Measurements from ENCODE around the gene MIOS. TPM values are rescaled to one million over a fixed set of nuclear protein-coding genes. Genes with fewer than 3 reads are reported as not detected.
A peak's percentile ranks its signal among the peaks of the same experiment; 100 is the strongest.

MIOS gene
- total RNA-seq, 2 experiments from 2014 or later = 28.9 to 38.7 TPM

- CTCF ChIA-PET = interaction anchor here (1.2 kb wide), 1 partner anchor 461 kb away, joined by 4 read pairs; no protein-coding TSS in a partner anchor
- Mint-ChIP-seq H3K36me3 (peaks cover 10% of the 10 kb centered on the region), H3K4me3 (no peak overlapping the region), H3K9me3 (ENCODE audit: low read depth) (peaks cover 6% of the 10 kb centered on the region), H3K4me1 (peaks cover 5% of the 10 kb centered on the region), H3K27me3 (no peaks in the 10 kb centered on the region), H3K27ac (no peak overlapping the region)
- no peak for ATAC-seq
- DNase-seq = no peak
Observed at GRCh38 chr7:7563269-7563668, 3.4 kb upstream of the MIOS start.

- Mint-ChIP-seq H3K27ac (no peak overlapping the region), H3K9me3 (ENCODE audit: low read depth) (peaks cover 2% of the 10 kb centered on the region), H3K4me3 (no peak overlapping the region), H3K4me1 (peaks cover 10% of the 10 kb centered on the region), H3K36me3 (peaks cover 5% of the 10 kb centered on the region), H3K27me3 (no peaks in the 10 kb centered on the region)
- CTCF ChIA-PET = interaction anchor here (1.2 kb wide), 1 partner anchor 462 kb away, joined by 4 read pairs; no protein-coding TSS in a partner anchor
- DNase-seq = no peak
- no peak for ATAC-seq
Observed at GRCh38 chr7:7563813-7564212, 2.9 kb upstream of the MIOS start.

- Mint-ChIP-seq H3K4me3 (no peak overlapping the region), H3K36me3 (peaks cover 5% of the 10 kb centered on the region), H3K27me3 (no peaks in the 10 kb centered on the region), H3K9me3 (ENCODE audit: low read depth) (no peaks in the 10 kb centered on the region), H3K4me1 (peaks cover 15% of the 10 kb centered on the region), H3K27ac (no peak overlapping the region)
- CTCF ChIA-PET = interaction anchor here (1.2 kb wide), 1 partner anchor 462 kb away, joined by 4 read pairs; no protein-coding TSS in a partner anchor
- ATAC-seq (no peak), DNase-seq (no peak)
Observed at GRCh38 chr7:7564323-7564780, 2.3 kb upstream of the MIOS start.

GRCh38 chr7:7565018-7565680, 1.5 kb upstream of the MIOS start:
- ATAC-seq (no peak), DNase-seq (no peak)
- H3K4me1 Mint-ChIP-seq = peaks cover 23% of the 10 kb centered on the region
- H3K36me3 Mint-ChIP-seq = peaks cover 13% of the 10 kb centered on the region
- H3K27me3 Mint-ChIP-seq = no peaks in the 10 kb centered on the region
- H3K4me3 Mint-ChIP-seq = no peak overlapping the region
- CTCF ChIA-PET = no interaction called here
- no peak overlapping the region for H3K27ac Mint-ChIP-seq
- no peaks in the 10 kb centered on the region for H3K9me3 Mint-ChIP-seq (ENCODE audit: low read depth)

- ATAC-seq = no peak
- CTCF ChIA-PET = no interaction called here
- H3K4me1 Mint-ChIP-seq = peaks cover 30% of the 10 kb centered on the region
Observed at GRCh38 chr7:7565746-7566650, 686 bp upstream of the MIOS start.

GRCh38 chr7:7567898-7568531, 1.3 kb downstream of the MIOS start:
- CTCF ChIA-PET = interaction anchor here (0.7 to 1.6 kb wide), 2 partner anchors 72 to 647 kb away, joined by 3 to 6 read pairs; partner anchors contain the start of gene UMAD1
- H3K9me3 Mint-ChIP-seq (ENCODE audit: low read depth) = no peaks in the 10 kb centered on the region
- H3K27ac Mint-ChIP-seq = peak overlapping the region; percentile 87
- peaks cover 37% of the 10 kb centered on the region for H3K4me1 Mint-ChIP-seq
- ATAC-seq (no peak), DNase-seq (no peak)
- peaks cover 22% of the 10 kb centered on the region for H3K36me3 Mint-ChIP-seq
- no peaks in the 10 kb centered on the region for H3K27me3 Mint-ChIP-seq
- H3K4me3 Mint-ChIP-seq = peak overlapping the region; percentile 82

More at GRCh38 chr7:7565746-7566650, 686 bp upstream of the MIOS start:
- H3K9me3 Mint-ChIP-seq (ENCODE audit: low read depth) = no peaks in the 10 kb centered on the region
- DNase-seq = no peak
- H3K27me3 Mint-ChIP-seq = no peaks in the 10 kb centered on the region
- peaks cover 14% of the 10 kb centered on the region for H3K36me3 Mint-ChIP-seq
- no peak overlapping the region for H3K27ac Mint-ChIP-seq
- no peak overlapping the region for H3K4me3 Mint-ChIP-seq

GRCh38 chr7:7568553-7568952, 1.9 kb downstream of the MIOS start:
- Mint-ChIP-seq H3K4me3 (peak overlapping the region; percentile 82), H3K27ac (peak overlapping the region; percentile 87), H3K4me1 (peaks cover 37% of the 10 kb centered on the region), H3K27me3 (no peaks in the 10 kb centered on the region), H3K36me3 (peaks cover 27% of the 10 kb centered on the region), H3K9me3 (ENCODE audit: low read depth) (no peaks in the 10 kb centered on the region)
- DNase-seq (no peak), ATAC-seq (no peak)
- CTCF ChIA-PET = interaction anchor here (0.7 to 1.6 kb wide), 2 partner anchors 72 to 646 kb away, joined by 3 to 6 read pairs; partner anchors contain the start of gene UMAD1

- H3K9me3 Mint-ChIP-seq (ENCODE audit: low read depth) = no peaks in the 10 kb centered on the region
- DNase-seq = no peak
- peaks cover 37% of the 10 kb centered on the region for H3K4me1 Mint-ChIP-seq
- CTCF ChIA-PET = interaction anchor here (1.6 kb wide), 1 partner anchor 71 kb away, joined by 6 read pairs; the partner anchor contains the start of gene UMAD1
- no peaks in the 10 kb centered on the region for H3K27me3 Mint-ChIP-seq
- peak overlapping the region; percentile 82 for H3K4me3 Mint-ChIP-seq
- H3K36me3 Mint-ChIP-seq = peaks cover 32% of the 10 kb centered on the region
- H3K27ac Mint-ChIP-seq = peak overlapping the region; percentile 87
- peak; percentile 37 for ATAC-seq
Observed at GRCh38 chr7:7569081-7569527, 2.4 kb downstream of the MIOS start.

- Mint-ChIP-seq H3K9me3 (ENCODE audit: low read depth) (no peaks in the 10 kb centered on the region), H3K4me1 (peaks cover 37% of the 10 kb centered on the region), H3K4me3 (peak overlapping the region; percentile 82)
Observed at GRCh38 chr7:7569615-7570014, 2.9 kb downstream of the MIOS start.

DNA sequence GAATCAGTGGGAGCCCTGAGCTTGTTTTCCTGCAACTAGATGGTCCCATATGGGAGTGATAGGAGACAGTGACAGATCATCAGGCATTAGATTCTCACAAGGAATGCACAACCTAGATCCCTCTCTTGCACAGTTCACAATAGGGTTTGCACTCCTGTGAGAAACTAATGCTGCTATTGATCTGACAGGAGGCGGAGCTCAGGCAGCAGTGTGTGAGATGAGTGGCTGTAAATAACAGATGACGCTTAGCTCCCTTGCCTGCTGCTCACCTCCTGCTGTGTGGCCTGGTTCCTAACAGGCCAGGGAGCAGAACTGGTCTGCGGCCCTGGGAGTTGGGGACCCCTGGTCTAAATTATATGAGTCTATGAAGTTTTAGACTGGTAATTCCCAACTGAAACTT, 3.9 kb downstream of the MIOS start:
- CTCF ChIA-PET = no interaction called here
- no peak for DNase-seq
- Mint-ChIP-seq H3K4me3 (no peak overlapping the region), H3K27ac (no peak overlapping the region), H3K27me3 (no peaks in the 10 kb centered on the region), H3K4me1 (peaks cover 37% of the 10 kb centered on the region), H3K36me3 (peaks cover 38% of the 10 kb centered on the region), H3K9me3 (ENCODE audit: low read depth) (no peaks in the 10 kb centered on the region)
- ATAC-seq = no peak

More at GRCh38 chr7:7569615-7570014, 2.9 kb downstream of the MIOS start:
- CTCF ChIA-PET = no interaction called here
- H3K36me3 Mint-ChIP-seq = peaks cover 35% of the 10 kb centered on the region
- no peak for DNase-seq
- peak overlapping the region; percentile 87 for H3K27ac Mint-ChIP-seq
- no peaks in the 10 kb centered on the region for H3K27me3 Mint-ChIP-seq
- no peak for ATAC-seq

DNA sequence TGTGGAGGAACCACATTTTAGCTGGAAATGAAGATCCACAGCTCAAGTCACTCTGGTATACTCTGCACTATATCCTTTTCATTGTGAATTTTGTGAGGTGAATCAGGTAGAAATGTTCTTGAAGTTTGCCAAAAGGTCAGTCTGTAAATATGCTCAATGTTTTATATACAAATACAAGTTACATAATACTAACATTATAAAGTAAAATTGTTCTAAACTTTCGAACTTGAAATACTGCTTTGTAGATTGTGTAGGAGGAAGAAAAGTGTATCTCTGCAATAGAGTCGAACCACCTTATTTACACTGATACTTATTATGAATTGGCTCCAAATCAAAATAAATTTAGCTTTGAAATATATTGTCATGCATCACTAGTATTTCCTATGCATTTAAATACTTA, 7.0 kb downstream of the MIOS start:
- Mint-ChIP-seq H3K9me3 (ENCODE audit: low read depth) (no peaks in the 10 kb centered on the region), H3K4me1 (peaks cover 28% of the 10 kb centered on the region), H3K36me3 (peaks cover 39% of the 10 kb centered on the region), H3K27me3 (no peaks in the 10 kb centered on the region), H3K4me3 (no peak overlapping the region), H3K27ac (no peak overlapping the region)
- no peak for DNase-seq
- ATAC-seq = no peak
- CTCF ChIA-PET = no interaction called here

DNA sequence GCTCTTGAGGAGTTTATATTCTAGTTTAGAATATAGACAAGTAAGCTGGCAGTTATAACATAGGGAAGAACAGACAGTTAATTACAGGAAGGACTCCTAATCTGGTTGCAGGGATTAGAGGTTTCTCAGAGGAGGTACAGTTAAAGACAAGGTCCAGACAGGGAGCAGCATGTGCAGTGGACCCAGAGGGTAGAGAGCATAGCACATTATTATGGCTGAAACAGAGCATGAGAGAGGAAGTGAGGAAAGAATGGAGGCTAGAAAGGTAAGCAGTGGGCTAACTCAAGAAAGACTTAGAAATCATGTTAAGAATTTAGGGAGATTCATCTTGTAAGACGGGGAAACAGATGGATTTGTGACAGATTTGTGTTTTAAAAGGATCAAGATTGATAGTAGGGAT, 9.7 kb downstream of the MIOS start:
- H3K9me3 Mint-ChIP-seq (ENCODE audit: low read depth) = no peaks in the 10 kb centered on the region
- H3K27ac Mint-ChIP-seq = no peak overlapping the region
- peaks cover 7% of the 10 kb centered on the region for H3K4me1 Mint-ChIP-seq
- peaks cover 32% of the 10 kb centered on the region for H3K36me3 Mint-ChIP-seq
- no peak overlapping the region for H3K4me3 Mint-ChIP-seq
- CTCF ChIA-PET = no interaction called here
- H3K27me3 Mint-ChIP-seq = no peaks in the 10 kb centered on the region
- DNase-seq (no peak), ATAC-seq (no peak)

DNA sequence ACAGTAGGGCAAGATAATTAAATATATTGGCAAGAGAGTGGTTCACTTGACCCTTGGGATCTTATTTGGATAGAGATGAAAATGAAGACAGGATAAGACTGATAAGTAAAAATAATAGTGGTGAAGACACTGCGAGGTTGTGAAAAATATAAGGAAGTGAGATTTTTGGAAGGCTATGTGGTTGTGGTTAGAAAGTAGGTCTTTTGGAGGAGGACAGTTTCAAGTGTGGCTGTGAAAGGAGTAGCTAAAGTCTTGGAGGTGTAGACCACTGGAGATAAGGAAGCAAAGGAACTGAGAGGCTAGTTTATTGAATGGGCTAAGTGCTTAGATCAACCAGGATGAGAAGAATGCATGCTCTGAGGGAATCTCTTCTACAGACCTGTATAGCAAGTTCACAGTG, 11.2 kb downstream of the MIOS start:
- H3K27ac Mint-ChIP-seq = no peak overlapping the region
- ATAC-seq = no peak
- H3K27me3 Mint-ChIP-seq = no peaks in the 10 kb centered on the region
- no peak overlapping the region for H3K4me3 Mint-ChIP-seq
- H3K36me3 Mint-ChIP-seq = peaks cover 33% of the 10 kb centered on the region
- CTCF ChIA-PET = no interaction called here
- peaks cover 1% of the 10 kb centered on the region for H3K4me1 Mint-ChIP-seq
- H3K9me3 Mint-ChIP-seq (ENCODE audit: low read depth) = no peaks in the 10 kb centered on the region
- DNase-seq = no peak
